HFF-Myc (cell line): ENCODE results near the gene GLDC.

Source experiments
- DNase-seq: peaks from one replicate; pipeline ENCODE4 v3.0.0-alpha.2; 2011; ENCODE audit warnings: low read depth; ENCODE audit errors: extremely low read depth
- H3K4me3 ChIP-seq: replicated peaks from 2 replicates; pipeline ENCODE4 v1.5.1; 2011; ENCODE audit warnings: low read depth, mild to moderate bottlenecking, control low read depth, low read length
- CTCF ChIP-seq: IDR thresholded peaks from 2 replicates; pipeline ENCODE4 v1.5.1; 2012; ENCODE audit warnings: mild to moderate bottlenecking, low read depth, low read length, control low read depth; ENCODE audit errors: missing control alignments

The GLDC gene

GRCh38 chr9:6566409-6567139 is 79.0 kb downstream of the GLDC start:
- DNase-seq, result peak; percentile 95
- H3K4me3 ChIP-seq, result peak overlapping the region; percentile 28
- no peak for TF ChIP-seq CTCF

- TF ChIP-seq CTCF, result no peak
- H3K4me3 ChIP-seq, result no peak overlapping the region
- no peak for DNase-seq
These were observed 80.2 kb downstream of the GLDC start for GRCh38 chr9:6565312-6565711.

GRCh38 chr9:6564868-6565267 is 80.7 kb downstream of the GLDC start:
- no peak for TF ChIP-seq CTCF
- no peak for DNase-seq

GRCh38 chr9:6564360-6564759 is 81.2 kb downstream of the GLDC start:
- H3K4me3 ChIP-seq, result no peak overlapping the region
- TF ChIP-seq CTCF, result no peak
- DNase-seq, result no peak

More at GRCh38 chr9:6564868-6565267, 80.7 kb downstream of the GLDC start:
- no peak overlapping the region for H3K4me3 ChIP-seq

GRCh38 chr9:6562871-6563430 is 82.6 kb downstream of the GLDC start:
- no peak for TF ChIP-seq CTCF
- no peak for DNase-seq
- H3K4me3 ChIP-seq, result no peak overlapping the region

GRCh38 chr9:6562201-6562600 is 83.3 kb downstream of the GLDC start:
- no peak for TF ChIP-seq CTCF
- no peak overlapping the region for H3K4me3 ChIP-seq
- DNase-seq, result no peak
